ENCODE results near the gene FRS2.

The FRS2 gene

GRCh38 chr12:69490920-69491643, 20.9 kb downstream of the FRS2 start:
- TF ChIP-seq CTCF (IDR thresholded peaks at IDR 0.05; ENCODE audit: insufficient read depth, low read length, missing control alignments): no peak
- no peak overlapping the region for H3K4me3 ChIP-seq (ENCODE audit: low read depth, low read length)
- POLR2A ChIA-PET: no interaction called here
- no peak for DNase-seq (ENCODE audit: low read depth, low spot score)
- CTCF ChIA-PET: interaction anchor here (0.7 kb wide), 1 partner anchor 9 kb away, joined by 3 read pairs; no protein-coding TSS in a partner anchor

- no peak overlapping the region for H3K4me3 ChIP-seq (ENCODE audit: low read depth, low read length)
- CTCF ChIA-PET: no interaction called here
- no peak for DNase-seq (ENCODE audit: low read depth, low spot score)
- no peak for TF ChIP-seq CTCF (IDR thresholded peaks at IDR 0.05; ENCODE audit: insufficient read depth, low read length, missing control alignments)
- POLR2A ChIA-PET: no interaction called here
Measured at GRCh38 chr12:69492739-69493138, 22.6 kb downstream of the FRS2 start.

- no peak for TF ChIP-seq CTCF (IDR thresholded peaks at IDR 0.05; ENCODE audit: insufficient read depth, low read length, missing control alignments)
- no peak overlapping the region for H3K4me3 ChIP-seq (ENCODE audit: low read depth, low read length)
- ChIA-PET POLR2A (no interaction called here), CTCF (interaction anchor here (0.9 to 2.3 kb wide), 2 partner anchors 14 to 80 kb away, joined by 3 to 5 read pairs; no protein-coding TSS in a partner anchor)
- no peak for DNase-seq (ENCODE audit: low read depth, low spot score)
Measured at GRCh38 chr12:69495071-69495470, 24.9 kb downstream of the FRS2 start.

- H3K4me3 ChIP-seq (ENCODE audit: low read depth, low read length): no peak overlapping the region
- DNase-seq (ENCODE audit: low read depth, low spot score): no peak
- ChIA-PET CTCF (no interaction called here), POLR2A (no interaction called here)
- no peak for TF ChIP-seq CTCF (IDR thresholded peaks at IDR 0.05; ENCODE audit: insufficient read depth, low read length, missing control alignments)
Measured at GRCh38 chr12:69497308-69498026, 27.3 kb downstream of the FRS2 start.

- DNase-seq (ENCODE audit: low read depth, low spot score): no peak
- H3K4me3 ChIP-seq (ENCODE audit: low read depth, low read length): no peak overlapping the region
- CTCF ChIA-PET: no interaction called here
- POLR2A ChIA-PET: no interaction called here
- no peak for TF ChIP-seq CTCF (IDR thresholded peaks at IDR 0.05; ENCODE audit: insufficient read depth, low read length, missing control alignments)
Measured at GRCh38 chr12:69500631-69501030, 30.4 kb downstream of the FRS2 start.

- CTCF ChIA-PET: interaction anchor here (0.9 kb wide), 1 partner anchor 33 kb away, joined by 3 read pairs; no protein-coding TSS in a partner anchor
- no peak for DNase-seq (ENCODE audit: low read depth, low spot score)
- no peak overlapping the region for H3K4me3 ChIP-seq (ENCODE audit: low read depth, low read length)
- no peak for TF ChIP-seq CTCF (IDR thresholded peaks at IDR 0.05; ENCODE audit: insufficient read depth, low read length, missing control alignments)
- POLR2A ChIA-PET: interaction anchor here (1.2 kb wide), 1 partner anchor 28 kb away, joined by 3 read pairs; no protein-coding TSS in a partner anchor
Measured at GRCh38 chr12:69501154-69501895, 31.1 kb downstream of the FRS2 start.

Data from AG04449 (cell line).